ENCODE data around the gene COL5A1.

GRCh38 chr9:134807716-134808446 is 166.3 kb downstream of the COL5A1 start:
- TF ChIP-seq CTCF (IDR thresholded peaks at IDR 0.05) = no peak
- no peak for TF ChIP-seq POLR2A (IDR thresholded peaks at IDR 0.05)

All from heart left ventricle (tissue), 13 donors.